Stimulated activated CD8-positive, alpha-beta memory T cell treated with anti-CD3 and anti-CD28 coated beads, Interleukin-4, amount 100 ng/mL, for 48 hours (primary cell): ENCODE measurements around the gene KSR1.
A peak's percentile ranks its signal among the peaks of the same experiment; 100 is the strongest.

Experiments used
- DNase-seq: peaks from one replicate; pipeline ENCODE4 v3.0.0-alpha.2; 2020

KSR1 gene

GRCh38 chr17:27558341-27558740, 102.1 kb downstream of the KSR1 start:
- no peak for DNase-seq

GRCh38 chr17:27558842-27559505, 102.7 kb downstream of the KSR1 start:
- no peak for DNase-seq

- no peak for DNase-seq
Measured at GRCh38 chr17:27559506-27560481, 103.5 kb downstream of the KSR1 start.

- no peak for DNase-seq
Measured at GRCh38 chr17:27560668-27561067, 104.4 kb downstream of the KSR1 start.

- no peak for DNase-seq
Measured at GRCh38 chr17:27562777-27563455, 106.7 kb downstream of the KSR1 start.

GRCh38 chr17:27563532-27563931, 107.3 kb downstream of the KSR1 start:
- DNase-seq = no peak

GRCh38 chr17:27564463-27564862, 108.2 kb downstream of the KSR1 start:
- DNase-seq = no peak

- peak; percentile 78 for DNase-seq
Measured at GRCh38 chr17:27565874-27566670, 109.8 kb downstream of the KSR1 start.

- no peak for DNase-seq
Measured at GRCh38 chr17:27566671-27567562, 110.7 kb downstream of the KSR1 start.

GRCh38 chr17:27567563-27567859, 111.3 kb downstream of the KSR1 start:
- no peak for DNase-seq

GRCh38 chr17:27568216-27568615, 112.0 kb downstream of the KSR1 start:
- DNase-seq = no peak

GRCh38 chr17:27568811-27569210, 112.6 kb downstream of the KSR1 start:
- DNase-seq = no peak

GRCh38 chr17:27569257-27569722, 113.0 kb downstream of the KSR1 start:
- DNase-seq = peak; percentile 84

GRCh38 chr17:27569884-27570577, 113.8 kb downstream of the KSR1 start:
- no peak for DNase-seq

- no peak for DNase-seq
Measured at GRCh38 chr17:27570578-27570914, 114.3 kb downstream of the KSR1 start.

- no peak for DNase-seq
Measured at GRCh38 chr17:27571563-27572352, 115.5 kb downstream of the KSR1 start.

GRCh38 chr17:27572665-27573064, 116.4 kb downstream of the KSR1 start:
- DNase-seq = peak; percentile 83

- DNase-seq = no peak
Measured at GRCh38 chr17:27573548-27573947, 117.3 kb downstream of the KSR1 start.

GRCh38 chr17:27573971-27574525, 117.8 kb downstream of the KSR1 start:
- no peak for DNase-seq
